ENCODE measurements around the gene PPFIA3. TPM values are rescaled to one million over a fixed set of nuclear protein-coding genes. Genes with fewer than 3 reads are reported as not detected.

Gene PPFIA3
- total RNA-seq, 5 donors from 2014 or later (not counting 1 experiment from before 2014, with no cell fraction given) = 3.8 to 4.7 (median 4.1) TPM

DNA sequence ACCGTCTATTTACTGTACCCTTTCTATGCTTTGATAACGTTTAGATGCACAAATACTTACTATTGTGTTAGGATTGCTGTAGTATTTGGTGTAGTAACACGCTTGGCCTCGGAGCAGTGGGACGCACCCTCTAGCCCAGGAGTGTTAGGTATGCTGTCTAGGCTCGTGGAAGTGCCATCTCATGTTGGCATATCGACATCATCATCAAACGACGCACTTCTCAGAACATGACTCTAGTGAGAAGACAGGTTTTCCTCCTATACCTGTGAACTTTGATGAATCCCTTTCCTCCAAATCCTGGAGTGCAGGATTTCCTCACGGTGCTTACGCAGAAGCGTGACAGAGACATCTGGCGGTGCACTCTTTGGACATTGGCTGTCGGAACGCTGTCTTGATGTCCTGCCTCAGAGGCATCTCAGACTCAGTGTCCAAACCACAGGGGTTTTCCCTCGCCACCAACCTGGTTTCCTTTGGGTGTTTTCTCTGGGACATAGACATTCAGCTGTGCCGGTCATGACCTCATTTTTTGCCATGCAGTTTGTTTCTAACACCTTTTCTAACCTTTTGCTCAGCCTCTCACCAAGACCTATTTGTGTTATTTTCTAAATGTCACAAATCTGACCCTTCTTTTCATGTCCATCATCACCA, 27.8 kb upstream of the PPFIA3 start:
- Mint-ChIP-seq H3K27ac (no peak overlapping the region), H3K27me3 (no peaks in the 10 kb centered on the region), H3K9me3 (no peaks in the 10 kb centered on the region), H3K36me3 (peaks cover 41% of the 10 kb centered on the region), H3K4me3 (no peak overlapping the region), H3K4me1 (peaks cover 32 to 40% (median 37%) of the 10 kb centered on the region in 3 donors)
- no peak for DNase-seq
- 81% methylated on average over 15 of the region's 17 CpGs for WGBS (ENCODE audit: insufficient coverage)
- Histone ChIP-seq H3K9me3 (no peaks in the 10 kb centered on the region), H3K27me3 (replicated peaks in 1 of 2; ENCODE audit: control insufficient read depth in 2 of 2, extremely low read depth in 1 of 2, insufficient read depth in 2 of 2, low read length in 1 of 2) (no peaks in the 10 kb centered on the region), H3K27ac (ENCODE audit: low read length) (no peak overlapping the region), H3K36me3 (ENCODE audit: control insufficient read depth in 2 of 2, extremely low read depth in 1 of 2, insufficient read depth in 1 of 2, low read length in 1 of 2) (peaks cover 19 to 75% of the 10 kb centered on the region in 2 donors), H3K4me1 (ENCODE audit: control insufficient read depth in 1 of 2, extremely low read depth in 1 of 2, insufficient read depth in 2 of 2, low read length in 2 of 2) (peaks cover 3 to 29% of the 10 kb centered on the region in 2 experiments), H3K4me3 (ENCODE audit: control insufficient read depth in 1 of 2, extremely low read depth in 1 of 2, low read length in 1 of 2) (no peak overlapping the region)
- POLR2A ChIA-PET = interaction anchor here in 1 of 2 donors (0.7 kb wide), 1 partner anchor 15 kb away, joined by 16 read pairs; no protein-coding TSS in a partner anchor
- CTCF ChIA-PET = no interaction called here
- no peak for ATAC-seq (replicated peaks in 1 of 4)

DNA sequence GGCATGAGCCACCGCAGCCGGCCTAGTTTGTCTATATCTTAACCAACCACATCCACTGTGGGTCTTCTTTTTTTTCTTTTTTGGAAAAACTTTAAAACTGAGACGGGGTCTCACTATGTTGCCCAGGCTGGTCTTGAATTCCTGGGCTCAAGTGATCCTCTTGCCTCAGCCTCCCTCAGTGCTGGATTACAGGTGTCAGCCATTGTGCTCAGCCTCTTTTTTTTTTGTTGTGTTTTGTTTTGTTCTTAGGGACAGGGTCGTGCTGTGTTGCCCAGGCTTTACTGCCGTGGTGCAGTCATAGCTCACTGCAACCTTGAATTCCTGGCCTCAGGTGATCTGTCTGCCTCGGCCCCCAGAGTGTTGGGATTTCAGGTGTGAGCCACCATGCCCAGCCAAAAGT, 26.7 kb upstream of the PPFIA3 start:
- Histone ChIP-seq H3K4me1 (ENCODE audit: control insufficient read depth in 1 of 2, extremely low read depth in 1 of 2, insufficient read depth in 2 of 2, low read length in 2 of 2) (peaks cover 0 to 21% of the 10 kb centered on the region in 2 experiments), H3K27me3 (replicated peaks in 1 of 2; ENCODE audit: control insufficient read depth in 2 of 2, extremely low read depth in 1 of 2, insufficient read depth in 2 of 2, low read length in 1 of 2) (no peaks in the 10 kb centered on the region), H3K9me3 (no peaks in the 10 kb centered on the region), H3K4me3 (ENCODE audit: control insufficient read depth in 1 of 2, extremely low read depth in 1 of 2, low read length in 1 of 2) (no peak overlapping the region), H3K36me3 (ENCODE audit: control insufficient read depth in 2 of 2, extremely low read depth in 1 of 2, insufficient read depth in 1 of 2, low read length in 1 of 2) (peaks cover 19 to 79% of the 10 kb centered on the region in 2 donors), H3K27ac (ENCODE audit: low read length) (no peak overlapping the region)
- no peak overlapping the region for H3K27ac Mint-ChIP-seq
- ChIA-PET CTCF (no interaction called here), POLR2A (no interaction called here)
- H3K27me3 Mint-ChIP-seq = no peaks in the 10 kb centered on the region
- H3K4me1 Mint-ChIP-seq = peaks cover 20 to 33% (median 31%) of the 10 kb centered on the region in 3 donors
- ATAC-seq (replicated peaks in 1 of 4) = no peak
- H3K4me3 Mint-ChIP-seq = no peak overlapping the region
- 100% methylated on average over 3 of the region's 6 CpGs for WGBS (ENCODE audit: insufficient coverage)
- peaks cover 36% of the 10 kb centered on the region for H3K36me3 Mint-ChIP-seq
- H3K9me3 Mint-ChIP-seq = no peaks in the 10 kb centered on the region
- DNase-seq = no peak

DNA sequence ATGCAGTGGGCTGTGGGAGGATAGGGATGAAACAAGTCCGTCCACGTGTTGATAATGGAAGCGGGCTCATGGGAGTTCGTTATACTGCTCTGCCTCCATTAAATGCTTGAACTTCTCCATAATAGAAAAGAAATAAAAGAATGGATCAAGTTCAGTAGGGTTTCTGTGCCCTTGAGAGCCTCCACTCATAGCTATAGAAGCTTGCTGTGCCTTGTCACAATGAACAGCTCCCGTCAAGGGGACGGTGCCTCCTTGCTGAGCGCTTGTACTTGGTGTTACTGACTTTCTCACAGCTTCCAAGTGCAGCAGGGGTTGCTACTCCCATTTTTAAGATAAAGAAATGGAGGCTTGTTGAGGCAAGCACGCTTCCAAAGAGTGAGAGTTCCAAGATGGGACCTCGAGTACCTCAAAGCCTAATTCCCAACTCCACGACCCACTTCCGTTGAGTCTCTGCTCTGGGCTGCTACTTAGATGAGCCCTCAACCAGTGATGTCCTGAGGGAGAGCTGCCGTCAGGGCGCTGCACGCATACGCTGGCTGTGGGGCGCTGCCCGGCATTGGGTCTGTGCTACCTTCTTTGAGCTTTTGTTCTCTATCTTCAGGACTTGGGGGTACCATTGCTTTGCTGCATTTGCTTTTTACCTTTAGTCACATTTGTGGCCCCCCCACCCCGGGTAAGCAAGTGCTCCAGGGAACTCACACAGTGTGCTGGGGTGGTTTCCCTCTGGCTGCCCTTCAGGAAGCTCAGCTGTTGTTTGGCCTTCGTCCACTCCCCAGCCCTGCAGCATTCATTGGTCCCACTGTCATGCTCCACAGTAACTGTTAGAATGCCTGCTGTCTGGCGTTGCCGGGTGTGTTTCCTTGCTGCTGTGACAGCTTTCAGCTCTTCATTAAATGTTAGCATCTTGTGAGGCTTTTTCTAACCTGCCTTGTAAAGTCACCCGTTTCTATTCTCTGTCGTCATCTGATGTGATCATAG, 24.6 kb upstream of the PPFIA3 start:
- ATAC-seq (replicated peaks in 1 of 4) (no peak), DNase-seq (no peak)
- Mint-ChIP-seq H3K4me3 (no peak overlapping the region), H3K36me3 (peaks cover 41% of the 10 kb centered on the region), H3K27ac (no peak overlapping the region), H3K4me1 (peaks cover 7 to 24% (median 21%) of the 10 kb centered on the region in 3 donors), H3K27me3 (no peaks in the 10 kb centered on the region), H3K9me3 (no peaks in the 10 kb centered on the region)
- ChIA-PET POLR2A (no interaction called here), CTCF (interaction anchor here in 1 of 2 donors (0.9 kb wide), 1 partner anchor 12 kb away, joined by 3 read pairs; no protein-coding TSS in a partner anchor)
- H3K4me1 ChIP-seq (ENCODE audit: control insufficient read depth in 1 of 2, extremely low read depth in 1 of 2, insufficient read depth in 2 of 2, low read length in 2 of 2) = peaks cover 0 to 18% of the 10 kb centered on the region in 2 experiments
- H3K27me3 ChIP-seq (replicated peaks in 1 of 2; ENCODE audit: control insufficient read depth in 2 of 2, extremely low read depth in 1 of 2, insufficient read depth in 2 of 2, low read length in 1 of 2) = no peaks in the 10 kb centered on the region
- H3K36me3 ChIP-seq (ENCODE audit: control insufficient read depth in 2 of 2, extremely low read depth in 1 of 2, insufficient read depth in 1 of 2, low read length in 1 of 2) = peaks cover 25 to 84% of the 10 kb centered on the region in 2 donors
- no peak overlapping the region for H3K27ac ChIP-seq (ENCODE audit: low read length)
- H3K9me3 ChIP-seq = no peaks in the 10 kb centered on the region
- no peak overlapping the region for H3K4me3 ChIP-seq (ENCODE audit: control insufficient read depth in 1 of 2, extremely low read depth in 1 of 2, low read length in 1 of 2)
- WGBS (ENCODE audit: insufficient coverage) = 92% methylated on average over 17 of the region's 23 CpGs

DNA sequence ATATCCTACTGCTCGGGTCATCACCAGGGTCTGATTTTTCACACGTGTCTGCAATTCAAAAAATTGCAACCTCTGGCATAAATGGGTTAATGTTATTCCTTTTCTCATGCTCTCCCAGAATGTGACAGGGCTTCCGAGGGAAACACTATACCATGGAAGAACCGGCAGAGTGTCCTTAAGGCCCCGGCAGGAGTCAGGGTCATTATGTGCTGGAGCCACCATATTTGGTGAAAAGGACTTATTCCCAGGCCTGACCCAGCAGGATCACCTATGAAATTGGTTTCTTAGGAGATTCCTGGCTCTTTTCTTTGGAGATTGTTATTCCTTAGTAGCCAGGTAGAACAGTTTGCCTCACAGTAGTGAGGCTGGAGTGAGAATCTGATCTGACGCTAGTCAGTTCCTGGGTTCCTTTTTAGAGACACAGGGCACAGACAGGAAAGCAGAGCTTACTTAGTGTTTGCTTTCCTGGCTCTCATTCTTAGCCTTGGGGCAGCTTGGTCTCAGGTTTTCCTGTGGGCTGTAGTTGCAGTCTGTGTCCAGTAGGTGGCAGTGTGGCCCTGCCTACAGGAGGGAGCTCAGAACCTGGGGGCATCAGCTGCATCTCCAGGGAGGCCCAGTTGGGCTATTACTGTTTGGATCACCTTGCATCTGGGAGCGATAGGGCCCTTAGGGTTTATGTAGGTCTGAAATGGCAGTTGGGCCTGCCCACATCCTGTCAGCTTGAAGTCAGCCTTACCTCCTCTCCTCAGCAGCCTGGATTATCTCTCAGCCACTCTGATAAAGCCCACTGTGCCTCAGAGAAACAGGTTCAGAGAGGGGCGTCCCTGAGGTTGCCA, 21.7 kb upstream of the PPFIA3 start:
- H3K36me3 Mint-ChIP-seq = peaks cover 39% of the 10 kb centered on the region
- peak; percentile 42 to 86 (median 66) for DNase-seq
- no peaks in the 10 kb centered on the region for H3K9me3 Mint-ChIP-seq
- no peak overlapping the region for H3K4me3 Mint-ChIP-seq
- Histone ChIP-seq H3K36me3 (ENCODE audit: control insufficient read depth in 2 of 2, extremely low read depth in 1 of 2, insufficient read depth in 1 of 2, low read length in 1 of 2) (peaks cover 37 to 79% of the 10 kb centered on the region in 2 donors), H3K4me3 (ENCODE audit: control insufficient read depth in 1 of 2, extremely low read depth in 1 of 2, low read length in 1 of 2) (no peak overlapping the region), H3K4me1 (ENCODE audit: control insufficient read depth in 1 of 2, extremely low read depth in 1 of 2, insufficient read depth in 2 of 2, low read length in 2 of 2) (peaks cover 0 to 9% of the 10 kb centered on the region in 2 experiments), H3K9me3 (no peaks in the 10 kb centered on the region), H3K27me3 (replicated peaks in 1 of 2; ENCODE audit: control insufficient read depth in 2 of 2, extremely low read depth in 1 of 2, insufficient read depth in 2 of 2, low read length in 1 of 2) (no peaks in the 10 kb centered on the region), H3K27ac (ENCODE audit: low read length) (no peak overlapping the region)
- WGBS (ENCODE audit: insufficient coverage) = 76% methylated on average over 7 of the region's 8 CpGs
- POLR2A ChIA-PET = interaction anchor here in 1 of 2 donors (0.6 kb wide), 2 partner anchors 34 to 282 kb away, joined by 3 to 5 read pairs; no protein-coding TSS in a partner anchor
- CTCF ChIA-PET = interaction anchor here (0.5 to 1.7 kb wide), 16 partner anchors 9 to 735 kb away, joined by 3 to 19 read pairs (median 4); partner anchors contain the start of genes LIN7B (in 1 of the 2), PRMT1 (in 1 of the 2) and RUVBL2 (in 1 of the 2)
- H3K27me3 Mint-ChIP-seq = no peaks in the 10 kb centered on the region
- H3K4me1 Mint-ChIP-seq = peaks cover 7 to 12% (median 8%) of the 10 kb centered on the region in 3 donors
- peak; percentile 82 to 87 (median 84) for ATAC-seq (replicated peaks in 1 of 4)
- no peak overlapping the region for H3K27ac Mint-ChIP-seq

DNA sequence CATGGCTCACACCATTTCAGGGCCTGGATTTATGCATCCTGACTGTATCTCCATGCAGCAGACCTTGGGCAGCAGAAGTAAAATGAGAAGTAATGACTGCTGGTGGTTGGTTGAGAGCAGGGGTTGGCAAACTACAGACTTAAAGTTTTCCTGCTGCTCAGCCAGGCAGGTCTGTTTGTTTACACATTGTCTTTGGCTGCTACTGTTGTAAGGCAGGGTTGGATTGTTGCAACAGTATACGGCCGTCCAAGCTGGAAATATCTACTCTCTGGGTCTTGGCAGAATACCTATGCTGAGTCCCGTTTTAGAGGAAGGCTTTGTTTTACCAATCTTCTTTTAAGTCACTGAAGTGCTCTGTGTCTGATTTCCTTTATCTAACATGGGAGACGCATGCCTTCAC, 20.5 kb upstream of the PPFIA3 start:
- POLR2A ChIA-PET = no interaction called here
- Mint-ChIP-seq H3K27me3 (no peaks in the 10 kb centered on the region), H3K27ac (no peak overlapping the region), H3K4me3 (no peak overlapping the region), H3K36me3 (peaks cover 39% of the 10 kb centered on the region), H3K9me3 (no peaks in the 10 kb centered on the region), H3K4me1 (peaks cover 7 to 12% (median 7%) of the 10 kb centered on the region in 3 donors)
- no peak for DNase-seq
- peaks cover 0 to 9% of the 10 kb centered on the region in 2 experiments for H3K4me1 ChIP-seq (ENCODE audit: control insufficient read depth in 1 of 2, extremely low read depth in 1 of 2, insufficient read depth in 2 of 2, low read length in 2 of 2)
- WGBS (ENCODE audit: insufficient coverage) = 80% methylated on average over 2 of the region's 4 CpGs
- H3K27ac ChIP-seq (ENCODE audit: low read length) = no peak overlapping the region
- peaks cover 39 to 80% of the 10 kb centered on the region in 2 donors for H3K36me3 ChIP-seq (ENCODE audit: control insufficient read depth in 2 of 2, extremely low read depth in 1 of 2, insufficient read depth in 1 of 2, low read length in 1 of 2)
- CTCF ChIA-PET = interaction anchor here (0.6 to 1.7 kb wide), 3 partner anchors 29 to 463 kb away, joined by 6 to 10 read pairs (median 8); no protein-coding TSS in a partner anchor
- no peak for ATAC-seq (replicated peaks in 1 of 4)
- H3K27me3 ChIP-seq (replicated peaks in 1 of 2; ENCODE audit: control insufficient read depth in 2 of 2, extremely low read depth in 1 of 2, insufficient read depth in 2 of 2, low read length in 1 of 2) = no peaks in the 10 kb centered on the region
- H3K4me3 ChIP-seq (ENCODE audit: control insufficient read depth in 1 of 2, extremely low read depth in 1 of 2, low read length in 1 of 2) = no peak overlapping the region
- H3K9me3 ChIP-seq = no peaks in the 10 kb centered on the region
